PC-3 (cell line): ENCODE data around the gene PGAP2. TPM values are rescaled to one million over a fixed set of nuclear protein-coding genes. Genes with fewer than 3 reads are reported as not detected.

Experiments
- ATAC-seq: fragments of 200-7000 bp; cut with Tn5 transposase; 2 replicates; pipeline ENCODE4 v1.9.1; 2020; ENCODE audit warnings: mild to moderate bottlenecking, moderate library complexity
- BruUV-seq: library from RNA; stranded (reverse); fragments of 400-500 nt; replicated peaks from 2 replicates; lab custom pipeline; 2021; lab: Mats Ljungman, UMichigan
- CTCF ChIA-PET: fragments of 300-600 bp; sonication (Branson Sonifier 250); formaldehyde crosslinking; loops from one replicate; lab custom pipeline; 2022; ENCODE audit warnings: antibody characterized with exemption; lab: Charles Lee
- POLR2A ChIA-PET: fragments of 300-600 bp; sonication (Branson Sonifier 250); formaldehyde crosslinking; loops from one replicate; lab custom pipeline; 2022; ENCODE audit warnings: antibody characterized with exemption; ENCODE audit not compliant: unreplicated experiment; lab: Charles Lee
- DNase-seq: peaks from one replicate; pipeline ENCODE4 v3.0.0-alpha.2; 2015
- H2AFZ ChIP-seq: fragments of 300-600 bp; sonication (generic); 2 replicates; pipeline ENCODE4 v1.6.0; 2016; ENCODE audit warnings: antibody characterized with exemption, low read length
- H3F3A ChIP-seq: fragments of 300-600 bp; sonication (generic); one replicate; pipeline ENCODE4 v1.6.0; 2017; ENCODE audit warnings: antibody characterized with exemption, low read length, control low read depth, mild to moderate bottlenecking; ENCODE audit not compliant: unreplicated experiment
- H3K27ac ChIP-seq: fragments of 300-600 bp; sonication (generic); 2 replicates; pipeline ENCODE4 v1.5.1; 2016; ENCODE audit warnings: mild to moderate bottlenecking, low read length
- H3K27me3 ChIP-seq: fragments of 300-600 bp; sonication (generic); 2 replicates; pipeline ENCODE4 v1.6.1; 2016; ENCODE audit warnings: low read length, mixed read lengths
- H3K36me3 ChIP-seq: fragments of 300-600 bp; sonication (generic); 2 replicates; pipeline ENCODE4 v1.6.1; 2016; ENCODE audit warnings: low read depth, mixed run types, low read length, mixed read lengths
- H3K4me1 ChIP-seq: fragments of 300-600 bp; sonication (generic); 2 replicates; pipeline ENCODE4 v1.5.1; 2016; ENCODE audit warnings: low read length; ENCODE audit not compliant: insufficient read depth
- H3K4me2 ChIP-seq: fragments of 300-600 bp; sonication (generic); 2 replicates; pipeline ENCODE4 v1.6.0; 2016; ENCODE audit warnings: low read length
- H3K4me3 ChIP-seq: fragments of 300-600 bp; sonication (generic); 2 replicates; pipeline ENCODE4 v1.5.1; 2016; ENCODE audit warnings: mild to moderate bottlenecking, low read length, mixed read lengths
- H3K79me2 ChIP-seq: fragments of 300-600 bp; sonication (generic); 2 replicates; pipeline ENCODE4 v1.6.1; 2017; ENCODE audit warnings: low read length, mixed read lengths
- H3K9ac ChIP-seq: fragments of 300-600 bp; sonication (generic); 2 replicates; pipeline ENCODE4 v1.6.0; 2016; ENCODE audit warnings: mild to moderate bottlenecking, low read length
- H3K9me2 ChIP-seq: fragments of 300-600 bp; sonication (generic); replicated peaks from 2 replicates; pipeline ENCODE4 v1.6.1; 2016; ENCODE audit warnings: mixed run types, low read length, mixed read lengths
- H3K9me3 ChIP-seq: fragments of 300-600 bp; sonication (generic); 2 replicates; pipeline ENCODE4 v1.6.1; 2016; ENCODE audit warnings: low read length, mixed read lengths
- H4K20me1 ChIP-seq: fragments of 300-600 bp; sonication (generic); 2 replicates; pipeline ENCODE4 v1.6.1; 2016; ENCODE audit warnings: low read length, mixed read lengths
- EZH2 ChIP-seq: fragments of 300-600 bp; sonication (generic); IDR thresholded peaks from one replicate; pipeline ENCODE4 v1.6.1; 2017; ENCODE audit warnings: antibody characterized with exemption, mild to moderate bottlenecking, low read length; ENCODE audit not compliant: unreplicated experiment
- EZH2phosphoT487 ChIP-seq: fragments of 300-600 bp; sonication (generic); IDR thresholded peaks from 2 replicates; pipeline ENCODE4 v1.6.1; 2018; ENCODE audit warnings: mild to moderate bottlenecking, antibody characterized with exemption, low read length, borderline replicate concordance
- intact Hi-C: fragments of 100-400 bp; cut with micrococcal nuclease; formaldehyde crosslinking; loops from 2 replicates; pipeline ENCODE4 v1.9.0; 2023
- total RNA-seq: library from RNA; depleted of rRNA; stranded (reverse); fragments of >200 nt; gene quantifications from 2 replicates; pipeline ENCODE4 v1.2.3, GENCODE V29; 2014
- TF ChIP-seq, protein P1 (sequence below): fragments of 300-600 bp; sonication (generic); conservative IDR thresholded peaks from 2 replicates; pipeline ENCODE4 v1.5.1; 2017; ENCODE audit warnings: antibody characterized with exemption, low read depth, mild to moderate bottlenecking, low read length

Gene PGAP2
- total RNA-seq, 1 experiment from 2014 or later, result 25.9 TPM

DNA sequence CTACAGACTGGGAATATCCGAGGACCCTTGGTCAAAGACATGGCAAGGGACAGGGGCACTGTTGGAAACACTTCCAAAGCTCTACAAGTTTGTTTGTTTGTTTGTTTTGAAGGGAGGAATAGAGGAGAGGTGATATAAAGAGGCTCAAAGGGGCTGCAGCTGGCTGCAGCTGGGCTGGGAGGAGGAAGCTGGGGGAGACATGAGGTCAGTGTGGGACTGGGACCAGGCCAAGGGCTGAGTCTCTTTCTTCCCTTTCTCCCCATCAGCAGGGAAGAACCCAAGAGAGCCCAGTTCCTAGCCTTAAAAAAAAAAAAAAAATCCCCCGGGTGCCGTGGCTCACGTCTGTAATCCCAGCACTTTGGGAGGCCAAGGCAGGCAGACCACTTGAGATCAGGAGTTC, 27.4 kb downstream of the PGAP2 start:
- CTCF ChIA-PET, result no interaction called here
- ATAC-seq (no peak), DNase-seq (no peak)
- Histone ChIP-seq H3K4me1 (peaks cover 11% of the 10 kb centered on the region), H3K36me3 (peaks cover 2% of the 10 kb centered on the region; the same call in 1 of the 2 replicates), H3K9me2 (no peaks in the 10 kb centered on the region), H3K27ac (no peak overlapping the region), H3F3A (no peaks in the 10 kb centered on the region), H3K27me3 (no peaks in the 10 kb centered on the region), H3K4me2 (no peak overlapping the region), H3K9me3 (no peaks in the 10 kb centered on the region), H3K4me3 (no peak overlapping the region), H4K20me1 (peaks cover 12% of the 10 kb centered on the region), H3K79me2 (peaks cover 88% of the 10 kb centered on the region), H3K9ac (no peak overlapping the region), H2AFZ (no peak overlapping the region)
- TF ChIP-seq, protein P1, sequence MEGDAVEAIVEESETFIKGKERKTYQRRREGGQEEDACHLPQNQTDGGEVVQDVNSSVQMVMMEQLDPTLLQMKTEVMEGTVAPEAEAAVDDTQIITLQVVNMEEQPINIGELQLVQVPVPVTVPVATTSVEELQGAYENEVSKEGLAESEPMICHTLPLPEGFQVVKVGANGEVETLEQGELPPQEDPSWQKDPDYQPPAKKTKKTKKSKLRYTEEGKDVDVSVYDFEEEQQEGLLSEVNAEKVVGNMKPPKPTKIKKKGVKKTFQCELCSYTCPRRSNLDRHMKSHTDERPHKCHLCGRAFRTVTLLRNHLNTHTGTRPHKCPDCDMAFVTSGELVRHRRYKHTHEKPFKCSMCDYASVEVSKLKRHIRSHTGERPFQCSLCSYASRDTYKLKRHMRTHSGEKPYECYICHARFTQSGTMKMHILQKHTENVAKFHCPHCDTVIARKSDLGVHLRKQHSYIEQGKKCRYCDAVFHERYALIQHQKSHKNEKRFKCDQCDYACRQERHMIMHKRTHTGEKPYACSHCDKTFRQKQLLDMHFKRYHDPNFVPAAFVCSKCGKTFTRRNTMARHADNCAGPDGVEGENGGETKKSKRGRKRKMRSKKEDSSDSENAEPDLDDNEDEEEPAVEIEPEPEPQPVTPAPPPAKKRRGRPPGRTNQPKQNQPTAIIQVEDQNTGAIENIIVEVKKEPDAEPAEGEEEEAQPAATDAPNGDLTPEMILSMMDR, result no peak
- TF ChIP-seq EZH2phosphoT487 (no peak), EZH2 (no peak)
- no TSS peak for BruUV-seq
- intact Hi-C loops, result no loop called here
- POLR2A ChIA-PET, result no interaction called here

DNA sequence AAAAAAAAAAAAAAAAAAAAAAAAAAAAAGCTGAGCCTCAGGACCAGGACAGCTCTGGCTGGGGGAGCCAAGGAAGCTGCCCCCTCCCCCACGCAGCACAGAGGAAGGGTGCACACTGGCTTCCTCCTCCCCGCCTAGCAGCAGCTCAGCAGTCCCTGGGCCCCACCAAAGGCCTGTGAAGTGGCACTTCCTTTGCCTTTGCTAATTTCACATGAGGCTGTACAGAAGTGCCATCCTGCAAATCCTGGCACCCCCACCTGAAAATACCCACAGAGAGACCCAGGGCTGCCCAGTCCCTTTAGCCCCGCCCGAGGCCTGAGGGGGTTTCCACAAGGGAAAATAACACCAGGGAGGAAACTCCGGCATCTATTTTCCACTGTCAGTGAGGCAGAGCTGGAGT, 28.5 kb downstream of the PGAP2 start:
- CTCF ChIA-PET, result no interaction called here
- DNase-seq (no peak), ATAC-seq (no peak)
- H2AFZ ChIP-seq, result no peak overlapping the region
- TF ChIP-seq EZH2phosphoT487, result no peak
- TF ChIP-seq, protein P1, result no peak
- H3F3A ChIP-seq, result no peaks in the 10 kb centered on the region
- H3K27ac ChIP-seq, result no peak overlapping the region
- H3K9me2 ChIP-seq, result no peaks in the 10 kb centered on the region
- intact Hi-C loops, result no loop called here
- no peak overlapping the region for H3K4me3 ChIP-seq
- no peaks in the 10 kb centered on the region for H3K27me3 ChIP-seq
- POLR2A ChIA-PET, result no interaction called here
- peaks cover 77% of the 10 kb centered on the region for H3K79me2 ChIP-seq
- no peaks in the 10 kb centered on the region; the same call in 1 of the 2 replicates for H3K36me3 ChIP-seq
- peaks cover 12% of the 10 kb centered on the region for H4K20me1 ChIP-seq
- H3K9ac ChIP-seq, result no peak overlapping the region
- H3K4me1 ChIP-seq, result peaks cover 14% of the 10 kb centered on the region
- H3K4me2 ChIP-seq, result no peak overlapping the region
- no TSS peak for BruUV-seq
- no peaks in the 10 kb centered on the region for H3K9me3 ChIP-seq

DNA sequence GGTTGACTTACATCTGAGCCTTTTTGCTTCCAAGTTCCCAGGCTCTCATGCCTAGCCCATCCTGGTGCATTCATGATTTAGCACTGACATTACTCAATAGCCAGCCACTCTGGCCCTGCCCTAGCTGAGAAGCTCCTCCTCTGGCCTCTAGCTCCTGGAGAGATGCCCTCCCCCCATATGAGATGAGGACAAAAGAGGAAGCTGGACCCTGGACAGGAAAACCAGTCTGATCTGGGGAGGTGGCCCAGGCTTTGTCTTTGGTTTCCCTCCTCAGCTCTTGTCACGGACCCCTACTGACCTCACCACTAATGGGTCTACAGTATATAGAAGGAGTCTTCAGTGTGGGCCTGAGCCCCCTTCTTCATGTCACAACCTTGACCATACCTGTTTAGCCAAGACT, 29.4 kb downstream of the PGAP2 start:
- TF ChIP-seq, protein P1, result no peak
- TF ChIP-seq EZH2phosphoT487 (no peak), EZH2 (no peak)
- no peaks in the 10 kb centered on the region for H3K9me3 ChIP-seq
- H3K27ac ChIP-seq, result no peak overlapping the region
- no TSS peak for BruUV-seq
- no peaks in the 10 kb centered on the region; the same call in 1 of the 2 replicates for H3K36me3 ChIP-seq
- ATAC-seq, result no peak
- H2AFZ ChIP-seq, result no peak overlapping the region
- no peak for DNase-seq
- peaks cover 17% of the 10 kb centered on the region for H3K4me1 ChIP-seq
- H3F3A ChIP-seq, result no peaks in the 10 kb centered on the region
- ChIA-PET POLR2A (no interaction called here), CTCF (no interaction called here)
- no peaks in the 10 kb centered on the region for H3K9me2 ChIP-seq
- H3K4me3 ChIP-seq, result no peak overlapping the region
- intact Hi-C loops, result no loop called here
- H3K9ac ChIP-seq, result no peak overlapping the region
- peaks cover 12% of the 10 kb centered on the region for H4K20me1 ChIP-seq
- no peaks in the 10 kb centered on the region for H3K27me3 ChIP-seq
- peaks cover 70% of the 10 kb centered on the region for H3K79me2 ChIP-seq
- H3K4me2 ChIP-seq, result no peak overlapping the region
